NCI-H2081 (cell line): ENCODE measurements around the gene MAGEB1.

Experiments
- DNase-seq, 2 experiments: peaks; one replicate each; lab custom pipeline; 2025; lab: John Stamatoyannopoulos, UW

MAGEB1 gene, protein sequence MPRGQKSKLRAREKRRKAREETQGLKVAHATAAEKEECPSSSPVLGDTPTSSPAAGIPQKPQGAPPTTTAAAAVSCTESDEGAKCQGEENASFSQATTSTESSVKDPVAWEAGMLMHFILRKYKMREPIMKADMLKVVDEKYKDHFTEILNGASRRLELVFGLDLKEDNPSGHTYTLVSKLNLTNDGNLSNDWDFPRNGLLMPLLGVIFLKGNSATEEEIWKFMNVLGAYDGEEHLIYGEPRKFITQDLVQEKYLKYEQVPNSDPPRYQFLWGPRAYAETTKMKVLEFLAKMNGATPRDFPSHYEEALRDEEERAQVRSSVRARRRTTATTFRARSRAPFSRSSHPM

DNA sequence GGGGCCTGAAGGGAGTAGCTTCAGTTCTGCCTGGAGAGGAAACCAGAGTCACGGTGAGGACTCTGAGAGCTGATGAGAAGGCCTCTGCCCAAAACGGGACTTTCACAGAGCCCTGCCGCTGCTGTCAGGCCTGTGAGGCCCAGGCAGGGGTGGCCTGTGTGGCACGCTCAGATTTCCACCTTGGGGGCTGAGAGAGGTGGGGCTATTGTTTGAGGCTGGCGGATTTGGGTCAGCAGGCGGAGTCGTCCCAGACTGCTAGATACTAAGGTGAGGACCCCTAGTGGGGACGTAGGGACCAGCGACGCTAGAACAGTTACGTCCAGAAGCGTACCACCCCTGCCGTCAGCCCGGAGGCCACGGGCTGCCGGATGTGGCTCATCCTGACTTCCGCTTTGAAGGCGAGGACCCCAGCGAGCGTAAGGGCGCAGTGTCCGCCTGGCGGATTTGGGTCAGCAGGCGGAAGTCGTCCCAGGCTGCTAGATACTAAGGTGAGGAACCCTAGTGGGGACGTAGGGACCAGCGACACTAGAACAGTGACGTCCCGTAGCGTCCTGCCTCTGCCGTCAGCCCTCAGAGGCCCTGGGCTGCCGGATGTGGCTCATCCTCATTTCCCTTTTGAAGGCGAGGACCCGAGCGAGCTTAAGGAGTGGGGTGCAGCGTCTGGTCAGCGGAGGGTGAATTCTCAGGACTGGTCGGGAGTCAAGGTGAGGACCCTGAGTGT, at the start of gene MAGEB1:
MAGEB1 (plus strand) TSS at position 378 of the 721 bp plus-strand sequence. CDS start 3,348 bp downstream, outside the sequence.
- no peak for DNase-seq

DNA sequence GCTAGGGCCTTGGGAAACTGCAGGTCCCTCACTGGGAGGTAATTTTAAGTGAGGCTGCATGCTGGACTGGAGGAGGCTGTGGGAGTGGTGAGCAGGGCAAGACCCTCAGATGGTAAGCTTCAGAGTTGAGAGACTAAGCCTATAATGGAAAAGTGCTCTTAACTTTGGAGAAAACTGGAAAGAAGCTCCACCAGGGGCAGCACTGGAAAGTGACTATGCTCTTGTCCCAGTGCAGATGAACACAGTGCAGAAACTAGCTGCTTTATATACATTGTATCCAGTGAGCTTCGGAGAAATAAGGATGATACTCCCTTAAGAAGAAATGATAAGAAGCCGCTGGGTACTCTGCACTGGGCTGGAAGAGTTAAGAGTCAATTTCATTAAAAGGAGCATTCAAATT, 34.8 kb upstream of the MAGEB1 start:
- DNase-seq = no peak

DNA sequence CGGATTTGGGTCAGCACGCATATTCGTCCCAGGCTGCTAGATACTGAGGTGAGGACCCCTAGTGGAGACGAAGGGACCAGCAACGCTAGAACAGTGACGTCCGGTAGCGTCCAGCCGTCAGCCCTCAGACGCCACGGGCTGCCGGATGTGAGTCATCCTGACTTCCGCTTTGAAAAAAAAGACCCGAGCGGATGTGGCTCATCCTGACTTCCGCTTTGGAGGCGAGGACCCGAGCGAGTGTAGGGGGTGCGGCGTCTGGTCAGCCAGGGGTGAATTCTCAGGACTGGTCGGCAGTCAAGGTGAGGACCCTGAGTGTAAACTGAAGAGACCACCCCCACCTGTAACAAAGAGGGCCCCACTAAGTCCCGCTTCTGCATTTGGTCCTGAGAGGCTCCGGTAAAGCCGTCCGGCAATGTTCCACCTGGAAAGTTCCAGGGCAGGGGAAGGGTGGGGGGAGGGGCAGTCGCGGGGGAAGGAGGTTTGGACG, 31.5 kb upstream of the MAGEB1 start, which contains the start of gene MAGEB2:
MAGEB2 (plus strand) TSS at position 207 of the 487 bp plus-strand sequence. CDS start 3,018 bp downstream, outside the sequence.
- DNase-seq = no peak

DNA sequence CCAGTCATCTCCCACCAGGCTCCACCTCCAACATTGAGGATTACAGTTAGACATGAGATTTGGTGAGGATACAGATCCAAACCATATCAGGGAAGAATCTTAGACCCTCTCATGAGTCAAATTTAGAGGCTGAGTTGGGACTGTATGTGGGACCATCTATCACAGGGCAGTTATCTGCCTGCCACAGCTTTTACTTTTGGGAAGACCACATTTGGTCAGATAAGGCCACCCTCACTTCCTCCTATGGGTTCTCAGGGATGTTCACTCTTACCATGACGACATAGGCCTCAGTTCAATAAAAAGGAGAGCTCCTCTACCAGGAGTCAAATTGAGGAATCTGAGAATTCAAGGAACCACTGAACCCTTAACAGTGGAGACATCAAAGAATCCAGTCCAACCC, 29.5 kb upstream of the MAGEB1 start:
- DNase-seq = no peak

DNA sequence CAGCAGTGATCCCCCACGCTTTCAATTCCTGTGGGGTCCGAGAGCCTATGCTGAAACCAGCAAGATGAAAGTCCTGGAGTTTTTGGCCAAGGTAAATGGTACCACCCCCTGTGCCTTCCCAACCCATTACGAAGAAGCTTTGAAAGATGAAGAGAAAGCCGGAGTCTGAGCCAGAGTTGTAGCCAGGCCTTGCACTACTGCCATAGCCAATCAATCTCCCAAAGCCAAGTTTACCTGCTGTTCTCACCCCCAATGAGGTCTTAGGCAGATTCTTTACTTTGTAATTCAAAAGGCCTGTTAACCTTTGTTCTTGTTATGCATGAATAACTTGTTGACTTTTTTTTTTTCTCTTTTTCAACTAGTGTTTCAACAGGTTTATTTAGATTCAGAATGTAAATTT, 27.6 kb upstream of the MAGEB1 start:
- DNase-seq = no peak

DNA sequence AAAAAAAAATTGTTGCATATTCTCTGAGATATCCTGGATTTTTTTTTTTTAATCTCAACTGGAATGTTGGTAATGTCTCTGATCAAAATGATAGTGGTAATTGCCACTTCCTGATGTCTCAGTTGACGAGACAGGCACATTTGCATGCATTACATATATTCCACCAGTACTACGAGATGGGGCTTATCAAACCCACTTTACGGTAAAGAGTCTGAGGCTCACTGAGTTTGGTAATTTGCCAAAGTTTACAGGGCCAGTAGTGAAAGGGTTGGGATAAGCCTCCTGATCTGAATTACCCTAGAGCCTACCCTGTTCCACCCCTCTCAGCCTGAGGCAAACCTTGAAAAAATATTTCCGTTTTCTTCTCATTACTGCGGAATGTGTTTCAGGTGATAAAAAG, 26.3 kb upstream of the MAGEB1 start:
- no peak for DNase-seq

DNA sequence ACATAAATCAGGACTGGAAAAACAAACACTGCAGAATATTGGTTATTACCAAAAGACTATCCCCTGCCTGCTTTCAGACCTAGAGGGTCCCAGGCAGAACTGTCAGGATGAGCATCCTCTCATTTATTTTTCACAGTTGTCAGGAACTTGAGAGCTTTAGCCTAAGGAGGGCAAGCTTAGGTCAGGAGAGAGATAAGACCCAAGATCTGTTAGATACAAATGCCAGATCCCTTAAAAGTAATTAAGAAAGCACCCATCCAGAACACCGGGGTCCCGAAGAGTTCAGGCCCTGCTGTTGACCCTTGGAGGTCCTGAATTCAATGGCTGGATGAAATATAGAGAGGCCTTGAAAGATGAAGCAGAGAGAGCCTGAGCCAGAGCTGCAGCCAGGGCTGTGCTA, 22.4 kb upstream of the MAGEB1 start:
- DNase-seq = no peak

DNA sequence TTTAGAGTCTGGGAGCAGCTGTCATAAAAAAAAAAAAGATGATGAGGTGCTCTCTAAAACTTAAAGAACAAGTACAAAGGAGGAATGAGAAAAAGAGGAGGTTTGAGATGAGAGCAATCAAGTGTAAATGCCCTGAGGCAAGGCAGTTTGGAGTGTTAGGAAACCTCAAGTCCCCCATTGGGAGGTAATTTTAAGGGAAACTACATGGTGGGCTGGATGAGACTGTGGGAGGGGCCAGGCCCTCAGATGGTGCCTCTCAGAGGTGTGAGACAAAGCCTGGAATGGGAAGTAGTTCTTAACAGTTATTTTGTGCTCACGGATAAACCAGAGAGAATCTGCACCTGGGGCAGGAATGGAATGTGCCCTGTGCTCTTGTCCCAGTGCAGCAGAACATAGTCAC, 18.4 kb upstream of the MAGEB1 start:
- no peak for DNase-seq

DNA sequence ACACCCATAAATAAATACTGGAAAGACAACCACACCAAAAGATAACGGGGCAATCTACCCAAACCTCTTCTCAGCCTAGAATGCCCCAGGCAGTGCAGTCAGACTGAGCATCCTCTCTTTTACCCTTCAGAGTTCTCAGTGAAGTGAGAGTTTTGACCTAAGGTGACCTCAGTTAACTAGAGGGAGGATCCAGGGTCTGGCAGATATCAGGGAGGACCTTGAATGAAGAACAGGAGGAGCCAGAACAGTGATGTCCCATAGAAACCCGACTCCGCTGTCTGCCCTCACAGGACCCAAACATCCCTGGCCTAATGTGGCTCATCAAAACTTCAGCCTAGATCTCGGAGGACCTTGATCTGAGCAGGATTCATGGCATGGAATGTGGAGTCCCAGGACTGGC, 16.6 kb upstream of the MAGEB1 start, which contains the start of gene MAGEB3:
MAGEB3 (plus strand) TSS at position 263 of the 400 bp plus-strand sequence. CDS start 5,268 bp downstream, outside the sequence.
- DNase-seq = no peak

DNA sequence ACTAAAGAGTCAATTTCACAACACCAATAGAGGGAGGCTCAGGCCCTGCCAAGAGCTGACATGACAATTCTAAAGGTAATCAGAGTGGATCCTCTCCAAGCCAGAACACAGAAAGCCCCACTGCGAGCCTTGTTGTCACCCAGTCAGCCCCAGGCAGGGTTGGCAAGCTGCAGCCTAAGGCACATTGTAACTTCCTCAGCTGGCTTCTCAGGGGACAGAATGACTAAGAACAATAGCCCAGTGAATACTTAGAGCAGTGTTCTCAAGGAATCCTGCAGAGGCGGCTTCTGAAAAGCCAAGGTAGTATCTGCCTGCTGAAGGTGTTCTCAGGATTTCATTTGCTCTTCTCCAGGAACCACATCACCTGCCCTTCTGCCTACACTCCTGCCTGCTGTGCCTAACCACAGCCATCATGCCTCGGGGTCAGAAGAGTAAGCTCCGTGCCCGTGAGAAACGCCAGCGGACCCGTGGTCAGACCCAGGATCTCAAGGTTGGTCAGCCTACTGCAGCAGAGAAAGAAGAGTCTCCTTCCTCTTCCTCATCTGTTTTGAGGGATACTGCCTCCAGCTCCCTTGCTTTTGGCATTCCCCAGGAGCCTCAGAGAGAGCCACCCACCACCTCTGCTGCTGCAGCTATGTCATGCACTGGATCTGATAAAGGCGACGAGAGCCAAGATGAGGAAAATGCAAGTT, 5.1 kb upstream of the MAGEB1 start, which contains the start of gene MAGEB4:
MAGEB4 (plus strand) TSS at position 277 of the 692 bp plus-strand sequence; CDS start at position 413, 136 bp downstream.
- DNase-seq = no peak

DNA sequence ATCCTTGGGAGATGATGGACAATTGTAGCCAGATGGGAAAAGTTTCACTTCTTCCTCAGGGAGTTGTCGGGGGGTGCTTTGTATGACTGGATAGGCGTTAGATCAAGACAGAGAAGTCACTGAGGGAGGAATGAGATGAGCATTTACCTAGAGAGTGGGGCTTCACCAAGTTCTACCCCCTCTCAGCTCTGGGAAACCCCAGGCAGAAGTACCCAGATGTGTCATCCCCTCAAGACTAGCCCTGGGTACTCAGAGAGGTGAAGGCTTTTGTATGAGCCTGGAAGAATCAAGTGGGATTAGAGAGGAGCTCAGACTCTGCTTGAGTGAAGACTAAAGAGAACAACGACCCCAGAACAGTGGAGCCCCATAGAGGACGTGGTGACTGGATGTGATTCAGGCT, 1.9 kb downstream of the MAGEB1 start:
- no peak for DNase-seq

DNA sequence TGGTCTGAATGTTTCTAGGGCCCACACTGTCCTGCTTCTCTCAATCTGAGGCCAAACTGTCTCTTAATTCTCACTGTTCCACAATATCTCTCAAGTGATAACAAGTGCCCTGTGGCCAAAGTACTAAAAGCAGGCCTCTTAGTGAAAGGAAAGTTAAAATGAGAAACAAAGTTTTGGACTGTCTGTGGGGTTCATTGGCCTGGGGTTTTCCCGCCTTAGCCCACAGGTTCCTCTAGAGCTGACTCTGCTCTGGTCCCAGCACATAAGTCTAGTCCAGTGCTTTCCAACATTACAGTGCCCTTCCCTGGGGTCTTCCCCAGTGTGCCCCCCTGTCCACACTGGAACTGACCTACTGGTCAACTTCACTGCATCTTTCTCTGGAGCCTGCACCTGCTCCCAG, 6.3 kb downstream of the MAGEB1 start:
- DNase-seq = no peak

DNA sequence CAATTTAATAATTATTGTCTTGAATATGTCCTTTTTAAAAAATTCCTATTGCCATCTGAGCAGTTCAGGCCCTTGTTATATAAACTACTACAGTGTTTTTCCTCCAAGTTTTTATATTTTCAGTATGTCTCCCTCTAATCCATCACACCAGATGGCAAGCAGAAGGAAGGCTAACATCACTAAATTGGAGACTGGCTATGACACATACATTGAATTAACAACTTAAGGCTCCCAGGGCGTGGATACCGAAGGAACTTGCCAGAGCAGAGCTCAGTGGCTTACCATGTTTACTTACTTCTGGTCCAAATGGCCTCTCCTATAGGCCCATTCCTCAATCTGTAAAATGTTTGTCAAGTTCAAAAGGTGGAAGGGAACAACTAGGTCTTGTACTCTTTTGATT, 13.0 kb downstream of the MAGEB1 start:
- DNase-seq = no peak

DNA sequence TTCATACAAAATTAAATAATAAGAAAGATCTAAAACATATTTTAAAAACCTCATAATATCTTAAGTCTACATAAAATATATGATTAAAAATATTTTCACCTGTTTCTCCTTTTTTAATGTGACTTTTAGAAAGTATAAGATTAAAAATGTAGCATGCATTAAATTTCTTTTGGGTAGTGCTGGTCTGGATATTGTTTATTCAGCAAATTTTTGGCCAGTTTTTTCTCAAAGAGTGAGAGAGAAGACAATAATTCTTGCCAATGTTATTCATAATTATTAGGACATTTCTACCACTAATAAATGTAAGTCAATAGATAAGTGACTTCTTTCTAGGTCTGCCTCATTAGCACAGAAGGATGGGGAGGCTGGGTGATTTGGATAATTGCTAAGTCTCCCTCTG, 14.1 kb downstream of the MAGEB1 start:
- no peak for DNase-seq

DNA sequence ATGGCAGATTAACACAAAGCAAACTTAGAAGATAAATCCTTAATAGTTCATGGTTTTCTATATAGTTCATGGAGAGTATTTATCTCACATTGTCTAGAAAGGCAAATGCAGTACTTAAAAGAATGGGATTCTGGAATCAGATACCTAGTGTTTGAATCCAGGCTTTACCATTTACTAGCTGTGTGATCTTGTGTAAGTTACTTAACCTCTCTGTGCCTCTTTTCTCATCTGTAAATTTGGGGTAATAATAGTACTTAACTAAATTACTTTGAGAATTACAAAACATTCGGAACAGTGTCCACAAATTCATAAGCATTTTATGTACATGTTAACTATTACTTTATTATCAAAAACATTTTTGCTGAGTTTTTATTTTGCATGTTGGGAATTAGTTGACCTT, 15.8 kb downstream of the MAGEB1 start:
- DNase-seq = no peak

DNA sequence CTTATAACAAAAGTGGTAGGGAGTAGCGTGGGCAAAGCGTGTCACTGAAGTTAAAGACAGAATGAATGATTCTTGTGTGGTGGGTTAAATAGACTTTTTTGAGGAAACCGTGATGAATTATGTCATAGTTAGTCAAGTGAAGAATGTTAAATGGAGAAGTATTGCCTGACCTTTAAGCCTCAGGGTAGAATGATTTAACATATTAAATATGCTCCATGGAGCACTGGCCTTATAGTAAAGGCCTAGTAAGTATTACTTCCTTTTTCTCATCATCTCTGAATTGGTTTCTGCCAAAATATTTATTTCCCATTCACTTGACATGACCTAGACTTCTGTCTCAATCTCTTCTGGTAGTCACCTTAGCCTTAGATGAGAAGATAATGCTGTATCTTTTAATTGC, 23.7 kb downstream of the MAGEB1 start:
- no peak for DNase-seq

DNA sequence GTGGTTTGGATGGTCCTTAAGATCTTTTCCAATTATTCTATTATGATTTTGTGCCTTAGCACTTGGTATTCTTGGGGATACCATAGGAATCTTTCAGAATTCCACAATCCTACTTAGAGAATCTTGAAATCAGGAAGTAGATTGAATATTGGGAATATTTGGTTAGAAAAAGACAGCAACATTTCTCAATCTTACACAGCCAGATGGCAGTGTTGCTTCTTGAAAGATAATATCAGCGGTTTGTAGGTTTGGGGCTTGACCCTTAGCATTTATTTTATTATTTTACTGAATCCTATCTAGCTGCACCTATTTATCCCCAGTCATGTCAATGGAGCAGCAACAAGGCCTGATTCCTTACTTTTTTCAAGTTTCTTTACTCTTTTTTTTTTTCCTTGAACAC, 28.6 kb downstream of the MAGEB1 start:
- peak in 1 of 2 experiments; percentile 9 for DNase-seq

DNA sequence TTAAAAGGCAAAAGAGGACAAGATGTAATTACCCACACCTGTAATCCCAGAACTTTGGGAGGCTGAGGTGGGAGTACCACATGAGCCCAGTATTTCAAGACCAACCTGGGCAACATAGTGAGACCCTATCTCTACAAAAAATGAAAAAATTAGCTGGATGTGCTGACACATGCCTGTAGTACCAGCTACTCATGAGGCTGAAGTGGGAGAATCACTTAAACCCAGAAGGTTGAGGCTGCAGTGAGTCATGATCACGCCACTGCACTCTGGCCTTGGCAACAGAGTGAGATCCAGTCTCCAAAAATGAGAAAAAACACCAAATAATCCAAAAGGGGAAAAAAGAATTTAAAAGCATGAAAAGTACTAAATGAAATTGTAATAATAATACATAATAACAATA, 31.4 kb downstream of the MAGEB1 start:
- no peak for DNase-seq

DNA sequence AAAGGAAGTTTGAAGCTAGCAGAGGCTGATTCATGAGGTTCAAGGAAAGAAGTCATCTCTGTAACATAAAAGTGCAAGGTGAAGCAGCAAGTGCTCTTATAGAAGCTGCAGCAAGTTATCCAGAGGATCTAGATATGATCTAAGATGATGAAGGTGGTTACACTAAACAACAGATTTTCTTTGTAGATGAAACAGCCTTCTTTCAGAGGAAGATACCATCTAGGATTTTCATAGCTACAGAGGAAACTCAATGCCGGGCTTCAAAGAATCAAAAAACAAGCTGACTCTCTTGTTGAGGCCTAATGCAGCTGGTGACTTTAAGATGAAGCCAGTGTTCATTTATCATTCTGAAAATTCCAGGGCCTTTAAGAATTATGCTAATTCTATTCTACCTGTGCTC, 33.5 kb downstream of the MAGEB1 start:
- DNase-seq = no peak

DNA sequence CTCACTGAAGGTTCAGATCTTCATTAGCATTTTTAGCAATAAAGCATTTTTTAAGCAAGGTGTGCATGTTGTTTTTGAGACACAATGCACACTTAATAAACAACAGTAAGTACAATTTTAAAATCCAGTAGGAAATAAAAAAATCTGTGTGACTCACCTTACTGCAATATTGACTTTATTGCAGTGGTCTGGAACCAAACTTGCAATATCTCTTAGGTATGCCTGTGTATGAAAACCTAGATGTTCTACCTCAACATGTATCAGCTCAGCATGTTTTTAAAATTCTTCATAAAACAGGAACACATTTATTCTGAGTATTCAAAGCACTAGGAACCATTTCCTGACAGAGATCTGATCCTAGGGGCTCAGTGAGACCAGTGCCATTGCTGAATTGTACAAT, 35.6 kb downstream of the MAGEB1 start:
- DNase-seq = no peak

DNA sequence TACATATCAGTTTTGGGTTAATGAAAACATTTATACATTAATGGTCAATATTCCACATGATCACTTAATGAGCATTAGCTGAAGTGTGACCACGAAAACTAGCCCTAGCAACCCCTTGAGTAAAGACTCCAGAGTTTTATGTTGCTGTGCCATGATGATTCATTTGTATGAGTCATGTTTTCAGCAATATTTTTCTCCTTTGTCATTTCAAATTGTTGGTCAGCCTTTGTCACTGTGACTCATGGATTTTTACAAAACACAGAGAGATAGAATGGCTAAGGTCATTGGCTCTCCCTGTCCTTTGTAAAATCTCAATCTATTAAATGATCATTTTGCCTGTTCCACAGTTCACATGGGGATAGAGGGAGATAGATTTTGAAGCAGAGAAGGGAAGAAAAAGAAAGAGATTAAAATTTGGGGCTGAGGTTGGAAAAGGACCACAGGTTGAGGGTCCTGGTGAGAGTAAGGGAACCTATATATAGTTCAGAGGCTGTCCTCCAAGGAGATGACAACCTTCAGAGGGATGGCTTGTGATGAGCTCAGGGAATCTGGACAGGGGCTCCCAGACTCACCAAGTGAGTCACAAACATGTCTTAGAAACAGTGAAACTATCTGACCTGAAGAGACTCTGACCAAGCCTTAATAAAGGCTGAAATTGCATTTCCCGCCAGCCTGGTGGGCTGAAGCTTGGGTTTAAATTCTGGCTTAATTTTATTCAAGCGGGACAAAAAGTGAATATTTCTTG, 36.7 kb downstream of the MAGEB1 start:
- DNase-seq = no peak
